NCI-H2227 (cell line): ENCODE results near the gene CMTM8.
A peak's percentile ranks its signal among the peaks of the same experiment; 100 is the strongest.

Experiments
- DNase-seq: peaks from one replicate; lab custom pipeline; 2025; ENCODE audit not compliant: unreplicated experiment; lab: John Stamatoyannopoulos, UW

Gene CMTM8

GRCh38 chr3:32276279-32276841 lies 37.9 kb downstream of the CMTM8 start:
- DNase-seq: no peak

GRCh38 chr3:32278714-32279113 lies 40.2 kb downstream of the CMTM8 start:
- DNase-seq: no peak

GRCh38 chr3:32280262-32280910 lies 41.9 kb downstream of the CMTM8 start:
- DNase-seq: no peak

- DNase-seq: no peak
Measured at GRCh38 chr3:32281570-32282106, 43.2 kb downstream of the CMTM8 start.

GRCh38 chr3:32282578-32283154 lies 44.2 kb downstream of the CMTM8 start:
- DNase-seq: no peak

GRCh38 chr3:32283304-32283703 lies 44.8 kb downstream of the CMTM8 start:
- DNase-seq: no peak

GRCh38 chr3:32284443-32285212 lies 46.1 kb downstream of the CMTM8 start:
- DNase-seq: no peak

- DNase-seq: no peak
Measured at GRCh38 chr3:32285891-32286290, 47.4 kb downstream of the CMTM8 start.

- no peak for DNase-seq
Measured at GRCh38 chr3:32288819-32289218, 50.3 kb downstream of the CMTM8 start.

- DNase-seq: no peak
Measured at GRCh38 chr3:32290619-32291018, 52.1 kb downstream of the CMTM8 start.

GRCh38 chr3:32292085-32292796 lies 53.8 kb downstream of the CMTM8 start:
- no peak for DNase-seq

GRCh38 chr3:32293903-32294302 lies 55.4 kb downstream of the CMTM8 start:
- DNase-seq: no peak

- peak; percentile 59 for DNase-seq
Measured at GRCh38 chr3:32296251-32297204, 58.0 kb downstream of the CMTM8 start.

- no peak for DNase-seq
Measured at GRCh38 chr3:32297366-32297765, 58.9 kb downstream of the CMTM8 start.

GRCh38 chr3:32301426-32301825 lies 62.9 kb downstream of the CMTM8 start:
- DNase-seq: no peak

GRCh38 chr3:32302601-32303398 lies 64.3 kb downstream of the CMTM8 start:
- DNase-seq: no peak

GRCh38 chr3:32303399-32303747 lies 64.9 kb downstream of the CMTM8 start:
- no peak for DNase-seq

- DNase-seq: no peak
Measured at GRCh38 chr3:32303977-32304881, 65.7 kb downstream of the CMTM8 start.
